AG04449 (cell line): ENCODE data around the gene CELF3.
"Not testable (repeated sequence)": the region's sequence is repeated elsewhere in the genome, so short reads cannot be mapped to it uniquely, and the experiment has no call there.

Experiments
- CTCF ChIA-PET: fragments of 350-600 bp; formaldehyde crosslinking; extraction: SDS; loops from one replicate; lab custom pipeline; 2021; ENCODE audit warnings: antibody characterized with exemption; lab: Yijun Ruan, JAX
- POLR2A ChIA-PET: fragments of 400-600, 350-600 bp; formaldehyde crosslinking; extraction: SDS; loops from one replicate; lab custom pipeline; 2020; ENCODE audit warnings: antibody characterized with exemption, inconsistent platforms; lab: Yijun Ruan, JAX
- DNase-seq: peaks from one replicate; pipeline ENCODE4 v3.0.0-alpha.2; 2010; ENCODE audit warnings: low read depth, low spot score
- H3K4me3 ChIP-seq: 2 replicates; pipeline ENCODE4 v1.5.1; 2011; ENCODE audit warnings: low read depth, mild to moderate bottlenecking, control low read depth, low read length
- TF ChIP-seq, protein P1 (sequence below): IDR thresholded peaks from one replicate; pipeline ENCODE4 v1.5.1; 2011; ENCODE audit warnings: mild to moderate bottlenecking, moderate library complexity, low read length, control low read depth, inconsistent platforms; ENCODE audit not compliant: insufficient read depth; ENCODE audit errors: missing control alignments

CELF3 gene

DNA sequence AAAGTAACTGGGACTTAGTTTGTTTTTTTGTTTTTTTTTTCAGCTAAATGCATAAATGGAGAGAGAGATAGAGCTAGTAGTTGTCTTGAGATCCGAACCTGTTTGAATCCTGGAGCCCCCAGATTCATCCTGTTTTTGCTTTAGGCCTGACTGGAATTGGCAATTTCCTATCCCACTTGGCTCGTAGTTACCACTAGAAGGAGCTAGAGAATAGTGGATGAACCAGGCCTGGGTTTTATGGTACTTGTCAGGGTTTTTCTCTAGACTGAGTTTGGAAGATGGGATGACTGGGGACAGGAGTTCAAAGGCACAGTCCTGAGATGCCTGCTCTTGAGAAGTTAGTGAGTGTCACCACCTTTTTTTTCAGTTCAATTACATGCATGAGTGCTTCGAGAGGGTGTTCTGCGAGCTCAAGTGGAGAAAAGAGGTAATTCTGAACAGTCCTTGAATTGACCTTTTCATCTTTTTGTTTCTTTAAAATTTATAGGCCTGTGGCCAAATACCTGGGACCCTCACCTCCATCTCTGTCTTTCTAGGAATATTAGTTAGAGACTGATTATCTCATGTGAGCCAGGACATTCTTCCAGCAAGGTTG lies 23.4 kb downstream of the CELF3 start:
- no peak for DNase-seq
- TF ChIP-seq, protein P1, sequence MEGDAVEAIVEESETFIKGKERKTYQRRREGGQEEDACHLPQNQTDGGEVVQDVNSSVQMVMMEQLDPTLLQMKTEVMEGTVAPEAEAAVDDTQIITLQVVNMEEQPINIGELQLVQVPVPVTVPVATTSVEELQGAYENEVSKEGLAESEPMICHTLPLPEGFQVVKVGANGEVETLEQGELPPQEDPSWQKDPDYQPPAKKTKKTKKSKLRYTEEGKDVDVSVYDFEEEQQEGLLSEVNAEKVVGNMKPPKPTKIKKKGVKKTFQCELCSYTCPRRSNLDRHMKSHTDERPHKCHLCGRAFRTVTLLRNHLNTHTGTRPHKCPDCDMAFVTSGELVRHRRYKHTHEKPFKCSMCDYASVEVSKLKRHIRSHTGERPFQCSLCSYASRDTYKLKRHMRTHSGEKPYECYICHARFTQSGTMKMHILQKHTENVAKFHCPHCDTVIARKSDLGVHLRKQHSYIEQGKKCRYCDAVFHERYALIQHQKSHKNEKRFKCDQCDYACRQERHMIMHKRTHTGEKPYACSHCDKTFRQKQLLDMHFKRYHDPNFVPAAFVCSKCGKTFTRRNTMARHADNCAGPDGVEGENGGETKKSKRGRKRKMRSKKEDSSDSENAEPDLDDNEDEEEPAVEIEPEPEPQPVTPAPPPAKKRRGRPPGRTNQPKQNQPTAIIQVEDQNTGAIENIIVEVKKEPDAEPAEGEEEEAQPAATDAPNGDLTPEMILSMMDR = peak; percentile 65
- no peak overlapping the region for H3K4me3 ChIP-seq
- POLR2A ChIA-PET = no interaction called here
- CTCF ChIA-PET = interaction anchor here (0.7 to 4.1 kb wide), 30 partner anchors 8 to 308 kb away, joined by 3 to 33 read pairs (median 4); partner anchors contain the start of genes CELF3, MRPL9 and RIIAD1

DNA sequence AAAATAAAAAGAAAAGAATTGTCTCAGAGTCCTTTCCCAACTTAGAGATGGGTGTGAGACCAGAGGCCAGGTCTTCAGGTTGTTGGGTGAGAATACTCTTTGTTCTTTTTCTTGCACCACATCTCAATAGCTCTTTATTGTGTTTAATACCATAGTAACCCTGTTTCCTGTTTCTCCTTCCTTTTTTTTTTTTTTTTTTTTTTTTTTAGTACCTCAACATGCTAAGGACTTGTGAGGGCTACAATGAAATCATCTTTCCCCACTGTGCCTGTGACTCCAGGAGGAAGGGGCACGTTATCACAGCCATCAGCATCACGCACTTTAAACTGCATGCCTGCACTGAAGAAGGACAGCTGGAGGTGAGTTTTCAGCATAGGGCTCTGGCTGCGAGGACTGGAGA lies 24.4 kb downstream of the CELF3 start:
- DNase-seq = no peak
- POLR2A ChIA-PET = no interaction called here

DNA sequence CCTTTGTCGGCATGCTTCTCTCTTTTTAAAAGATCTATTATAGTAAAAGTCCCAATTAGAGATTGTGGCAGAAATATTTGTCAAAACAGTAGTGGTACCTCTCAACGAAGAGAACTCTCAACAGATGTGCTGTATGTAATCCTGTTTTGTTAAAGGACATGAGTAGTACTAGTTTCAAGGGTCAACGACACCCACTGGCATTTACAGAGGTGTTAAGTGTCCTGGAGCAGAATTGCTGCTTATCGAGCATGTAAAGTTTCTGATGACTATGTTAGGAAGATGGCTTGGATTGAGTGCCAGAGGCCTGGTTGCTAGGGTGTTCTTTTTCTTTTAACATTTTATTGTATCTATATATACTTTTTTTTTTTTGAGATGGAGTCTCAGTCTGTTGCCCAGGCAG lies 27.1 kb downstream of the CELF3 start:
- TF ChIP-seq, protein P1 = no peak
- H3K4me3 ChIP-seq = no peak overlapping the region
- ChIA-PET POLR2A (no interaction called here), CTCF (interaction anchor here (0.6 to 2.8 kb wide), 6 partner anchors 45 to 324 kb away, joined by 3 to 14 read pairs (median 4); no protein-coding TSS in a partner anchor)
- no peak for DNase-seq

More for the DNA sequence above, 24.4 kb downstream of the CELF3 start:
- TF ChIP-seq, protein P1 = no peak
- CTCF ChIA-PET = interaction anchor here (1.2 to 4.1 kb wide), 8 partner anchors 11 to 168 kb away, joined by 3 to 33 read pairs (median 8); partner anchors contain the start of gene RIIAD1
- H3K4me3 ChIP-seq = no peak overlapping the region

DNA sequence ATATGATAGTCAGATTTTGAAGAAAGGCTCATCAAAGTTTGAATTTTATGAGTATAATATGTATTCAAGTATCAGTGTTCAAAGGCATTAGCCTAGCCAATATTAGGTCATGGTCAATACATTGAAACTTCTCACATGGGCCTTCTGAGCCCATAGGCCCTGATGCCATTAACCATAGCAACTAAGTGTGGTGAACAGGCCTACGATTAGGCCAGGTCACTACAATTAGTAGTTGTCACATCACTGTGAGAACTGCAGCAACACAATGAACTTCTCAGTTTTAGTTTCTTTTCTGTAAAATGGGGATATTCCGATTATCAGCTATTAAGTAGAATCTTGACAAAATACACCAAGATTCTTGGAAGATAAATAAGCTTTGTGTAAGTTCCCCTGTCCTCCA lies 30.0 kb downstream of the CELF3 start:
- no peak for DNase-seq
- ChIA-PET CTCF (interaction anchor here (1.4 kb wide), 1 partner anchor 48 kb away, joined by 4 read pairs; no protein-coding TSS in a partner anchor), POLR2A (no interaction called here)
- H3K4me3 ChIP-seq = no peak overlapping the region
- TF ChIP-seq, protein P1 = no peak

DNA sequence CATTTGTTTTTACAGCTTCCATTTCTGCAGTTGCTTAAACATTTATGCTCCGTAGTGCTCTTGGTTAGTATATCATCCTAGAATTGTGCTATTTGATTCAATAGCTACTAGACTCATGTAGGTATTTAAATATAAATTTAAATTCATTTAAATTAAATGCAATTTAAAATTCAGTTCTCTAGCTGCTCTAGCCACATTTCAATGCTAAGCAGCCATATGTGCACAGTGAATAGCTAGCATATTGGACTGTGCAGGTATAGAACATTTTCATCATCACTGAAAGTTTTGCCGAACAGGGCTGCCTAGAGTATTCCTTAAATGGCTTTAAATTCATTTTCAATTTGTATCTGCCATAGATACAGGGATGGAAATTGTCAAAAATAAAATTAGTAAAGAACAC lies 32.5 kb downstream of the CELF3 start:
- DNase-seq = no peak
- TF ChIP-seq, protein P1 = no peak
- POLR2A ChIA-PET = no interaction called here
- no peak overlapping the region for H3K4me3 ChIP-seq
- CTCF ChIA-PET = interaction anchor here (1.0 to 2.7 kb wide), 4 partner anchors 10 to 90 kb away, joined by 3 to 12 read pairs (median 6); no protein-coding TSS in a partner anchor

DNA sequence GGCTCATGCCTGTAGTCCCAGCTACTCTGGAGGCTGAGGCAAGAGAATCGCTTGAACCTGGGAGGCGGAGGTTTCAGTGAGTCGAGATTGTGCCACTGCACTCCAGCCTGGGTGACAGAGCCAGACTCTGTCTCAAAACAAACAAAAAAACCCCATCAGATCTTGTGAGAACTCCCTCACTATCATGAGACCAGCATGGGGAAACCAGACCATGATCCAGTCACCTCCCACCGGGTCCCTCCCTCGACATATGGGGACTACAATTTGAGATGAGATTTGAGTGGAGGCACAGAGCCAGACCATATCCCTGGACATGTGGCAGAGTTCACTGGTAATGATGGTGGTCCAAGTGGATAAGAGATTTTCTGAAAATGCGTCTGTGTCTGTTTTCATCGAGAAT lies 33.7 kb downstream of the CELF3 start:
- POLR2A ChIA-PET, H3K4me3 ChIP-seq, DNase-seq: not testable (repeated sequence)
- CTCF ChIA-PET = interaction anchor here (2.1 to 2.7 kb wide), 2 partner anchors 11 to 52 kb away, joined by 5 to 12 read pairs; no protein-coding TSS in a partner anchor
